CD4-positive, alpha-beta memory T cell (primary cell): ENCODE results near the gene TSN. TPM values are rescaled to one million over a fixed set of nuclear protein-coding genes. Genes with fewer than 3 reads are reported as not detected.
"Not testable (repeated sequence)": the region's sequence is repeated elsewhere in the genome, so short reads cannot be mapped to it uniquely, and the experiment has no call there.

Experiments used
- CTCF ChIA-PET: fragments of 350-600 bp; sonication (Branson Sonifier 250); formaldehyde crosslinking; loops from one replicate; lab custom pipeline; 2021; ENCODE audit warnings: inconsistent platforms; ENCODE audit not compliant: partially characterized antibody; lab: Charles Lee
- POLR2A ChIA-PET: fragments of 350-600 bp; sonication (Branson Sonifier 250); formaldehyde crosslinking; loops from one replicate; lab custom pipeline; 2021; ENCODE audit not compliant: partially characterized antibody; lab: Charles Lee
- DNase-seq, 5 donors: peaks; one replicate each; pipeline versions ENCODE4 v3.0.0 to v3.0.0-alpha.2; 2020 to 2022; ENCODE audit warnings: mixed read lengths in 1 of 5
- H3K27ac ChIP-seq: one replicate; pipeline ENCODE4 v1.7.0; 2013; ENCODE audit warnings: low read depth, low read length
- H3K27me3 ChIP-seq: 2 replicates; pipeline ENCODE4 v1.7.0; 2013; ENCODE audit warnings: mild to moderate bottlenecking, low read length, moderate library complexity; ENCODE audit not compliant: insufficient read depth
- H3K36me3 ChIP-seq: 2 replicates; pipeline ENCODE4 v1.7.0; 2013; ENCODE audit warnings: mild to moderate bottlenecking, low read length, moderate library complexity; ENCODE audit not compliant: insufficient read depth
- H3K4me1 ChIP-seq: 2 replicates; pipeline ENCODE4 v1.7.0; 2013; ENCODE audit warnings: mild to moderate bottlenecking, low read length, moderate library complexity; ENCODE audit not compliant: insufficient read depth
- H3K4me3 ChIP-seq, 2 donors: one replicate each; pipeline ENCODE4 v1.7.0; 2013; ENCODE audit warnings: low read length in 2 of 2, mild to moderate bottlenecking in 1 of 2
- H3K9me3 ChIP-seq, 2 donors: one replicate each; pipeline ENCODE4 v1.7.0; 2013; ENCODE audit warnings: low read length in 2 of 2, control low read depth in 1 of 2; ENCODE audit not compliant: control insufficient read depth in 1 of 2
- H3K27ac Mint-ChIP-seq, 7 donors: one replicate each; pipeline ENCODE4 v1.8.0; 2020 to 2021; ENCODE audit warnings: mixed read lengths in 7 of 7, mild to moderate bottlenecking in 6 of 7, inconsistent platforms in 3 of 7, moderate library complexity in 3 of 7
- H3K27me3 Mint-ChIP-seq, 2 donors: one replicate each; pipeline ENCODE4 v1.8.0; 2020 to 2021; ENCODE audit warnings: mixed read lengths in 2 of 2
- H3K36me3 Mint-ChIP-seq, 2 donors: one replicate each; pipeline ENCODE4 v1.8.0; 2020 to 2021; ENCODE audit warnings: mixed read lengths in 2 of 2, inconsistent platforms in 1 of 2, mild to moderate bottlenecking in 1 of 2
- H3K4me1 Mint-ChIP-seq, 4 donors: one replicate each; pipeline ENCODE4 v1.8.0; 2020 to 2021; ENCODE audit warnings: mixed read lengths in 4 of 4, mild to moderate bottlenecking in 1 of 4
- H3K4me3 Mint-ChIP-seq, 8 donors: one replicate each; pipeline ENCODE4 v1.8.0; 2020 to 2021; ENCODE audit warnings: mixed read lengths in 8 of 8, mild to moderate bottlenecking in 7 of 8, moderate library complexity in 6 of 8, inconsistent platforms in 3 of 8
- H3K9me3 Mint-ChIP-seq, 8 donors: one replicate each; pipeline ENCODE4 v1.8.0; 2020 to 2021; ENCODE audit warnings: mixed read lengths in 8 of 8, mild to moderate bottlenecking in 5 of 8, inconsistent platforms in 3 of 8, moderate library complexity in 1 of 8
- intact Hi-C: fragments of 100-400 bp; cut with micrococcal nuclease; formaldehyde crosslinking; loops from one replicate; pipeline ENCODE4 v1.15.1; 2023
- polyA plus RNA-seq, 2 donors: library from polyadenylated mRNA; unstranded; fragments of 300-500 nt; fragmentation: Illumina TruSeq; gene quantifications; one replicate each; pipeline ENCODE4 v1.2.3, GENCODE V29; 2021
- total RNA-seq, 2 experiments: library from RNA; stranded (reverse); gene quantifications; one replicate each; pipeline ENCODE4 v1.2.3, GENCODE V29; 2021

TSN gene
- total and polyA plus RNA-seq, 4 experiments from 2014 or later: 52.4 to 122 (median 61.7) TPM

GRCh38 chr2:121817304-121817703 lies 61.9 kb downstream of the TSN start:
- intact Hi-C loops, H3K27ac ChIP-seq, H3K27me3 ChIP-seq, H3K36me3 Mint-ChIP-seq, DNase-seq, H3K9me3 ChIP-seq, H3K36me3 ChIP-seq, CTCF ChIA-PET, H3K27ac Mint-ChIP-seq, H3K9me3 Mint-ChIP-seq, H3K4me3 Mint-ChIP-seq, H3K4me1 ChIP-seq, H3K4me3 ChIP-seq, H3K4me1 Mint-ChIP-seq, POLR2A ChIA-PET: not testable (repeated sequence)
- peaks cover 1 to 12% of the 10 kb centered on the region in 2 donors for H3K27me3 Mint-ChIP-seq

Other genes starting within 250 kb of the TSN start
- not detected for gene RNU4ATAC, start 224.8 kb upstream of the TSN start, total RNA-seq
- not detected for gene RNU4ATAC, start 224.8 kb upstream of the TSN start, polyA plus RNA-seq
- 10 to 100 TPM; 67.4 to 68.7 TPM for gene CLASP1, start 106.2 kb upstream of the TSN start, total RNA-seq
- gene CLASP1, start 106.2 kb upstream of the TSN start, polyA plus RNA-seq: 10 to 100 TPM in 1 of 2 donors, 1 to 10 TPM in 1; 3.3 to 16.8 TPM
- 10 to 100 TPM; 61.6 to 62.8 TPM for gene NIFK, start 18.8 kb upstream of the TSN start, total RNA-seq
- gene NIFK, start 18.8 kb upstream of the TSN start, polyA plus RNA-seq: 10 to 100 TPM; 64.2 to 82.5 TPM